ENCODE measurements around the gene OGFOD3. TPM values are rescaled to one million over a fixed set of nuclear protein-coding genes. Genes with fewer than 3 reads are reported as not detected.
A peak's percentile ranks its signal among the peaks of the same experiment; 100 is the strongest.

OGFOD3 gene
- polyA plus RNA-seq, 2 of the 4 experiments (the other 2 are of a cell fraction), result 15.2 to 19.8 TPM

DNA sequence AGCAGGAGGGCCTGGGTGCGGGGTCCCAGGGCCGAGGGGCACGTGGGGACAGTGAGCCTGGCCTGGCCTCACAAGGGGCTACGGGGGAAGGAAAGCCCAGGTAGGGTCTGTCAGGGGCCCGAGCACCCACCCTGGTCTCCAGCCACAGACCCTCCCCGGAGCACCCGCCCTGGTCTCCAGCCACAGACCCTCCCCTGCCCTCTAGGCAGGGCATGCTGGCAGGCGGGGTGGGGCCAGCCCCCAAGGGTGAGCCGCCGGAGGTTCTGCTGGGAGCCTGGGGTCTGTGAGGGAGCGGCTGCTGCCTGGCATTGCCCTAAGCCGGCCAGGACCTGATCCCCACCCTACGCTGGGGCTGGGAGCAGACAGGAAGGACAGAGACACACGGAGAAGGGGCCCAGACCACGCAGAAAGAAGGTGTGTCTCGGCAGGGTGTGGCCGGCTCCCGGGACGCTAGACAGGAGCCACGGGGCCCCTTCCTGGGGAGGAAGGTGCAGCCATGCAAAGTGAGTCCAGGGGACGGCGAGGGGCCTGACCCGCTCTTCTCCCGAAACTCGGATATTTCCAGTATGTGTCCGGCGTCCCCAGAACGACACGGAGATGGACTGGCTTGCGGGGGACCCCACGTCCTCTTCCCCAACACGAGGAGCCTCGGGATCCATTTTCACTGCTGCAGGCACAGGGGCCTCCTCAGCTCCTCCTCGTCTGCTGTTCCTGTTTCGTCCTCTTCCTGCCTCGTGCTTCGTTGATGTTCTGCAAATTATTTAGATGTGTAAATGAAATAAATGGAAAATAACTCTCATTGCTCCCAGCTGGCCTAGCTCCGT, 31.3 kb downstream of the OGFOD3 start:
- FAIRE-seq (no peak), DNase-seq (ENCODE audit: low read depth in 1 of 2, low spot score in 1 of 2) (no peak), ATAC-seq (peak in 1 of 2 experiments; percentile 7; a peak in 1 of 6 replicates)
- ChIA-PET CTCF (interaction anchor here (0.6 to 2.8 kb wide), 2 partner anchors 36 to 53 kb away, joined by 3 to 15 read pairs; no protein-coding TSS in a partner anchor), POLR2A (no interaction called here)
- WGBS (ENCODE audit: missing lambda C conversion rate), result 71% methylated on average over 37 of the region's 38 CpGs
- TF ChIP-seq HOXA7 (CRISPR knock-in tag; IDR thresholded peaks at IDR 0.05) (no peak), HES2 (IDR thresholded peaks at IDR 0.05) (no peak), CHD2 (IDR thresholded peaks at IDR 0.05; ENCODE audit: low read length, partially characterized antibody) (no peak), USF2 (IDR thresholded peaks at IDR 0.05) (no peak), ELK1 (IDR thresholded peaks at IDR 0.05; ENCODE audit: low read depth, low read length) (no peak), HDAC2 (IDR thresholded peaks at IDR 0.05) (no peak)
- Histone ChIP-seq H3K4me2 (no peak overlapping the region), H3K4me3 (no peak overlapping the region), H3K9me3 (no peaks in the 10 kb centered on the region), H3K4me1 (peaks cover 24% of the 10 kb centered on the region), H3K27ac (peak overlapping the region in 1 of 2 experiments; percentile 3; a peak in 2 of 6 replicates)

GRCh38 chr17:82386255-82386831, 32.0 kb downstream of the OGFOD3 start:
- DNase-seq (ENCODE audit: low read depth in 1 of 2, low spot score in 1 of 2), result no peak
- CTCF ChIA-PET, result interaction anchor here (0.9 to 2.2 kb wide), 3 partner anchors 11 to 150 kb away, joined by 3 to 7 read pairs (median 5); no protein-coding TSS in a partner anchor
- 72% methylated on average over 12 of the region's 17 CpGs for WGBS (ENCODE audit: missing lambda C conversion rate)
- H3K27ac ChIP-seq, result peak overlapping the region in 1 of 2 experiments; percentile 3; a peak in 2 of 6 replicates
- POLR2A ChIA-PET, result no interaction called here
- H3K9me3 ChIP-seq, result no peaks in the 10 kb centered on the region
- no peak overlapping the region for H3K4me2 ChIP-seq
- no peak overlapping the region for H3K4me3 ChIP-seq
- ATAC-seq, result peak in 1 of 2 experiments; percentile 12; a peak in 3 of 6 replicates
- no peak for FAIRE-seq
- TF ChIP-seq POLR2A (IDR thresholded peaks at IDR 0.05; ENCODE audit: low read length) (no peak), EHMT2 (IDR thresholded peaks at IDR 0.05; ENCODE audit: low read depth) (no peak), ZC3H11A (IDR thresholded peaks at IDR 0.05) (no peak), RNF2 (IDR thresholded peaks at IDR 0.05; ENCODE audit: borderline replicate concordance, low read depth) (no peak), NPAS2 (CRISPR knock-in tag; IDR thresholded peaks at IDR 0.05; ENCODE audit: borderline replicate concordance) (no peak), NR3C1 (IDR thresholded peaks at IDR 0.05) (no peak), RCOR1 (IDR thresholded peaks at IDR 0.05; ENCODE audit: low read depth, low read length) (no peak), BHLHE40 (IDR thresholded peaks at IDR 0.05; ENCODE audit: low read depth, low read length) (no peak), HEYL (CRISPR knock-in tag; IDR thresholded peaks at IDR 0.05) (no peak), KDM1A (IDR thresholded peaks at IDR 0.05; ENCODE audit: low read depth) (no peak), CEBPB (IDR thresholded peaks at IDR 0.05) (no peak), HOXB5 (CRISPR knock-in tag; IDR thresholded peaks at IDR 0.05) (no peak), ELK1 (IDR thresholded peaks at IDR 0.05; ENCODE audit: low read depth, low read length) (no peak), GATA3 (IDR thresholded peaks at IDR 0.05; ENCODE audit: borderline replicate concordance) (no peak), SREBF2 (IDR thresholded peaks at IDR 0.05) (no peak)
- TF ChIP-seq, protein P1, sequence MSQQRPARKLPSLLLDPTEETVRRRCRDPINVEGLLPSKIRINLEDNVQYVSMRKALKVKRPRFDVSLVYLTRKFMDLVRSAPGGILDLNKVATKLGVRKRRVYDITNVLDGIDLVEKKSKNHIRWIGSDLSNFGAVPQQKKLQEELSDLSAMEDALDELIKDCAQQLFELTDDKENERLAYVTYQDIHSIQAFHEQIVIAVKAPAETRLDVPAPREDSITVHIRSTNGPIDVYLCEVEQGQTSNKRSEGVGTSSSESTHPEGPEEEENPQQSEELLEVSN (IDR thresholded peaks at IDR 0.05; ENCODE audit: borderline replicate concordance, low read depth), result no peak
- TF ChIP-seq, protein P2, sequence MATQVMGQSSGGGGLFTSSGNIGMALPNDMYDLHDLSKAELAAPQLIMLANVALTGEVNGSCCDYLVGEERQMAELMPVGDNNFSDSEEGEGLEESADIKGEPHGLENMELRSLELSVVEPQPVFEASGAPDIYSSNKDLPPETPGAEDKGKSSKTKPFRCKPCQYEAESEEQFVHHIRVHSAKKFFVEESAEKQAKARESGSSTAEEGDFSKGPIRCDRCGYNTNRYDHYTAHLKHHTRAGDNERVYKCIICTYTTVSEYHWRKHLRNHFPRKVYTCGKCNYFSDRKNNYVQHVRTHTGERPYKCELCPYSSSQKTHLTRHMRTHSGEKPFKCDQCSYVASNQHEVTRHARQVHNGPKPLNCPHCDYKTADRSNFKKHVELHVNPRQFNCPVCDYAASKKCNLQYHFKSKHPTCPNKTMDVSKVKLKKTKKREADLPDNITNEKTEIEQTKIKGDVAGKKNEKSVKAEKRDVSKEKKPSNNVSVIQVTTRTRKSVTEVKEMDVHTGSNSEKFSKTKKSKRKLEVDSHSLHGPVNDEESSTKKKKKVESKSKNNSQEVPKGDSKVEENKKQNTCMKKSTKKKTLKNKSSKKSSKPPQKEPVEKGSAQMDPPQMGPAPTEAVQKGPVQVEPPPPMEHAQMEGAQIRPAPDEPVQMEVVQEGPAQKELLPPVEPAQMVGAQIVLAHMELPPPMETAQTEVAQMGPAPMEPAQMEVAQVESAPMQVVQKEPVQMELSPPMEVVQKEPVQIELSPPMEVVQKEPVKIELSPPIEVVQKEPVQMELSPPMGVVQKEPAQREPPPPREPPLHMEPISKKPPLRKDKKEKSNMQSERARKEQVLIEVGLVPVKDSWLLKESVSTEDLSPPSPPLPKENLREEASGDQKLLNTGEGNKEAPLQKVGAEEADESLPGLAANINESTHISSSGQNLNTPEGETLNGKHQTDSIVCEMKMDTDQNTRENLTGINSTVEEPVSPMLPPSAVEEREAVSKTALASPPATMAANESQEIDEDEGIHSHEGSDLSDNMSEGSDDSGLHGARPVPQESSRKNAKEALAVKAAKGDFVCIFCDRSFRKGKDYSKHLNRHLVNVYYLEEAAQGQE (IDR thresholded peaks at IDR 0.05), result no peak
- H3K4me1 ChIP-seq, result peaks cover 24% of the 10 kb centered on the region
